PC-3 (cell line): Measurements from ENCODE around the gene AEBP2. TPM values are rescaled to one million over a fixed set of nuclear protein-coding genes. Genes with fewer than 3 reads are reported as not detected.

ENCODE experiments used
- ATAC-seq: fragments of 200-7000 bp; cut with Tn5 transposase; 2 replicates; pipeline ENCODE4 v1.9.1; 2020; ENCODE audit warnings: mild to moderate bottlenecking, moderate library complexity
- BruUV-seq: library from RNA; stranded (reverse); fragments of 400-500 nt; replicated peaks from 2 replicates; lab custom pipeline; 2021; lab: Mats Ljungman, UMichigan
- CTCF ChIA-PET: fragments of 300-600 bp; sonication (Branson Sonifier 250); formaldehyde crosslinking; loops from one replicate; lab custom pipeline; 2022; ENCODE audit warnings: antibody characterized with exemption; lab: Charles Lee
- POLR2A ChIA-PET: fragments of 300-600 bp; sonication (Branson Sonifier 250); formaldehyde crosslinking; loops from one replicate; lab custom pipeline; 2022; ENCODE audit warnings: antibody characterized with exemption; ENCODE audit not compliant: unreplicated experiment; lab: Charles Lee
- DNase-seq: peaks from one replicate; pipeline ENCODE4 v3.0.0-alpha.2; 2015
- H2AFZ ChIP-seq: fragments of 300-600 bp; sonication (generic); 2 replicates; pipeline ENCODE4 v1.6.0; 2016; ENCODE audit warnings: antibody characterized with exemption, low read length
- H3F3A ChIP-seq: fragments of 300-600 bp; sonication (generic); one replicate; pipeline ENCODE4 v1.6.0; 2017; ENCODE audit warnings: antibody characterized with exemption, low read length, control low read depth, mild to moderate bottlenecking; ENCODE audit not compliant: unreplicated experiment
- H3K27ac ChIP-seq: fragments of 300-600 bp; sonication (generic); 2 replicates; pipeline ENCODE4 v1.5.1; 2016; ENCODE audit warnings: mild to moderate bottlenecking, low read length
- H3K27me3 ChIP-seq: fragments of 300-600 bp; sonication (generic); 2 replicates; pipeline ENCODE4 v1.6.1; 2016; ENCODE audit warnings: low read length, mixed read lengths
- H3K36me3 ChIP-seq: fragments of 300-600 bp; sonication (generic); 2 replicates; pipeline ENCODE4 v1.6.1; 2016; ENCODE audit warnings: low read depth, mixed run types, low read length, mixed read lengths
- H3K4me1 ChIP-seq: fragments of 300-600 bp; sonication (generic); 2 replicates; pipeline ENCODE4 v1.5.1; 2016; ENCODE audit warnings: low read length; ENCODE audit not compliant: insufficient read depth
- H3K4me2 ChIP-seq: fragments of 300-600 bp; sonication (generic); 2 replicates; pipeline ENCODE4 v1.6.0; 2016; ENCODE audit warnings: low read length
- H3K4me3 ChIP-seq: fragments of 300-600 bp; sonication (generic); 2 replicates; pipeline ENCODE4 v1.5.1; 2016; ENCODE audit warnings: mild to moderate bottlenecking, low read length, mixed read lengths
- H3K79me2 ChIP-seq: fragments of 300-600 bp; sonication (generic); 2 replicates; pipeline ENCODE4 v1.6.1; 2017; ENCODE audit warnings: low read length, mixed read lengths
- H3K9ac ChIP-seq: fragments of 300-600 bp; sonication (generic); 2 replicates; pipeline ENCODE4 v1.6.0; 2016; ENCODE audit warnings: mild to moderate bottlenecking, low read length
- H3K9me2 ChIP-seq: fragments of 300-600 bp; sonication (generic); replicated peaks from 2 replicates; pipeline ENCODE4 v1.6.1; 2016; ENCODE audit warnings: mixed run types, low read length, mixed read lengths
- H3K9me3 ChIP-seq: fragments of 300-600 bp; sonication (generic); 2 replicates; pipeline ENCODE4 v1.6.1; 2016; ENCODE audit warnings: low read length, mixed read lengths
- H4K20me1 ChIP-seq: fragments of 300-600 bp; sonication (generic); 2 replicates; pipeline ENCODE4 v1.6.1; 2016; ENCODE audit warnings: low read length, mixed read lengths
- EZH2 ChIP-seq: fragments of 300-600 bp; sonication (generic); IDR thresholded peaks from one replicate; pipeline ENCODE4 v1.6.1; 2017; ENCODE audit warnings: antibody characterized with exemption, mild to moderate bottlenecking, low read length; ENCODE audit not compliant: unreplicated experiment
- EZH2phosphoT487 ChIP-seq: fragments of 300-600 bp; sonication (generic); IDR thresholded peaks from 2 replicates; pipeline ENCODE4 v1.6.1; 2018; ENCODE audit warnings: mild to moderate bottlenecking, antibody characterized with exemption, low read length, borderline replicate concordance
- intact Hi-C: fragments of 100-400 bp; cut with micrococcal nuclease; formaldehyde crosslinking; loops from 2 replicates; pipeline ENCODE4 v1.9.0; 2023
- total RNA-seq: library from RNA; depleted of rRNA; stranded (reverse); fragments of >200 nt; gene quantifications from 2 replicates; pipeline ENCODE4 v1.2.3, GENCODE V29; 2014
- TF ChIP-seq, protein P1 (sequence below): fragments of 300-600 bp; sonication (generic); conservative IDR thresholded peaks from 2 replicates; pipeline ENCODE4 v1.5.1; 2017; ENCODE audit warnings: antibody characterized with exemption, low read depth, mild to moderate bottlenecking, low read length

AEBP2 gene
- total RNA-seq, 1 experiment from 2014 or later: 10.2 TPM

GRCh38 chr12:19485240-19485639 is 45.9 kb downstream of the AEBP2 start:
- BruUV-seq: no TSS peak
- ChIA-PET CTCF (no interaction called here), POLR2A (no interaction called here)
- Histone ChIP-seq H3F3A (no peaks in the 10 kb centered on the region), H3K79me2 (peaks cover 52% of the 10 kb centered on the region), H3K4me1 (no peaks in the 10 kb centered on the region), H3K4me2 (no peak overlapping the region), H3K36me3 (no peaks in the 10 kb centered on the region), H2AFZ (no peak overlapping the region), H3K27ac (no peak overlapping the region), H3K9me2 (no peaks in the 10 kb centered on the region), H3K4me3 (no peak overlapping the region), H4K20me1 (no peaks in the 10 kb centered on the region), H3K9ac (no peak overlapping the region), H3K27me3 (no peaks in the 10 kb centered on the region), H3K9me3 (no peaks in the 10 kb centered on the region)
- no peak for DNase-seq
- TF ChIP-seq, protein P1, sequence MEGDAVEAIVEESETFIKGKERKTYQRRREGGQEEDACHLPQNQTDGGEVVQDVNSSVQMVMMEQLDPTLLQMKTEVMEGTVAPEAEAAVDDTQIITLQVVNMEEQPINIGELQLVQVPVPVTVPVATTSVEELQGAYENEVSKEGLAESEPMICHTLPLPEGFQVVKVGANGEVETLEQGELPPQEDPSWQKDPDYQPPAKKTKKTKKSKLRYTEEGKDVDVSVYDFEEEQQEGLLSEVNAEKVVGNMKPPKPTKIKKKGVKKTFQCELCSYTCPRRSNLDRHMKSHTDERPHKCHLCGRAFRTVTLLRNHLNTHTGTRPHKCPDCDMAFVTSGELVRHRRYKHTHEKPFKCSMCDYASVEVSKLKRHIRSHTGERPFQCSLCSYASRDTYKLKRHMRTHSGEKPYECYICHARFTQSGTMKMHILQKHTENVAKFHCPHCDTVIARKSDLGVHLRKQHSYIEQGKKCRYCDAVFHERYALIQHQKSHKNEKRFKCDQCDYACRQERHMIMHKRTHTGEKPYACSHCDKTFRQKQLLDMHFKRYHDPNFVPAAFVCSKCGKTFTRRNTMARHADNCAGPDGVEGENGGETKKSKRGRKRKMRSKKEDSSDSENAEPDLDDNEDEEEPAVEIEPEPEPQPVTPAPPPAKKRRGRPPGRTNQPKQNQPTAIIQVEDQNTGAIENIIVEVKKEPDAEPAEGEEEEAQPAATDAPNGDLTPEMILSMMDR: no peak
- TF ChIP-seq EZH2: no peak
- no peak for TF ChIP-seq EZH2phosphoT487
- ATAC-seq: no peak
- intact Hi-C loops: no loop called here

- H3K4me2 ChIP-seq: no peak overlapping the region
- DNase-seq (no peak), ATAC-seq (no peak)
- H3K9ac ChIP-seq: no peak overlapping the region
- no peaks in the 10 kb centered on the region for H3K9me2 ChIP-seq
- H3K4me3 ChIP-seq: no peak overlapping the region
- no TSS peak for BruUV-seq
- TF ChIP-seq EZH2 (no peak), EZH2phosphoT487 (no peak)
- TF ChIP-seq, protein P1: no peak
- H3K27ac ChIP-seq: no peak overlapping the region
- no peaks in the 10 kb centered on the region; the same call in 1 of the 2 replicates for H4K20me1 ChIP-seq
- CTCF ChIA-PET: no interaction called here
- H2AFZ ChIP-seq: no peak overlapping the region
- intact Hi-C loops: no loop called here
- peaks cover 4% of the 10 kb centered on the region; the same call in 1 of the 2 replicates for H3K4me1 ChIP-seq
- POLR2A ChIA-PET: no interaction called here
- H3K79me2 ChIP-seq: peaks cover 44% of the 10 kb centered on the region
- H3F3A ChIP-seq: no peaks in the 10 kb centered on the region
- no peaks in the 10 kb centered on the region for H3K27me3 ChIP-seq
- H3K9me3 ChIP-seq: no peaks in the 10 kb centered on the region
- no peaks in the 10 kb centered on the region for H3K36me3 ChIP-seq
These were observed 49.9 kb downstream of the AEBP2 start for GRCh38 chr12:19489168-19489567.

- no peak overlapping the region for H3K4me2 ChIP-seq
- no peak overlapping the region for H3K27ac ChIP-seq
- intact Hi-C loops: no loop called here
- CTCF ChIA-PET: no interaction called here
- H3K79me2 ChIP-seq: peaks cover 36% of the 10 kb centered on the region
- peaks cover 4% of the 10 kb centered on the region; the same call in 1 of the 2 replicates for H3K4me1 ChIP-seq
- POLR2A ChIA-PET: no interaction called here
- H3K9me2 ChIP-seq: no peaks in the 10 kb centered on the region
- H3F3A ChIP-seq: no peaks in the 10 kb centered on the region
- no peaks in the 10 kb centered on the region for H3K9me3 ChIP-seq
- no peaks in the 10 kb centered on the region; the same call in 1 of the 2 replicates for H3K36me3 ChIP-seq
- no peaks in the 10 kb centered on the region; the same call in 1 of the 2 replicates for H4K20me1 ChIP-seq
- H3K9ac ChIP-seq: no peak overlapping the region
- ATAC-seq (no peak), DNase-seq (no peak)
- TF ChIP-seq EZH2: no peak
- TF ChIP-seq EZH2phosphoT487: no peak
- TF ChIP-seq, protein P1: no peak
- no peaks in the 10 kb centered on the region for H3K27me3 ChIP-seq
- BruUV-seq: no TSS peak
- H2AFZ ChIP-seq: no peak overlapping the region
- H3K4me3 ChIP-seq: no peak overlapping the region
These were observed 51.6 kb downstream of the AEBP2 start for GRCh38 chr12:19490908-19491307.
